ENCODE results near the gene ZNG1A. TPM values are rescaled to one million over a fixed set of nuclear protein-coding genes. Genes with fewer than 3 reads are reported as not detected.

Gene ZNG1A
- total and polyA plus RNA-seq, 2 donors (not counting 1 experiment from before 2014, with no cell fraction given): 17.7 to 32.3 TPM

GRCh38 chr9:216866-217265 lies 38.0 kb upstream of the ZNG1A start:
- Histone ChIP-seq H3K4me3 (replicated peaks in 1 of 4; ENCODE audit: control extremely low read depth in 1 of 4, insufficient read depth in 1 of 4, low read depth in 3 of 4, low read length in 4 of 4) (no peak overlapping the region), H3K4me1 (ENCODE audit: control insufficient read depth, extremely low read depth, insufficient read depth, low read length) (no peaks in the 10 kb centered on the region), H3K27me3 (ENCODE audit: control insufficient read depth, insufficient read depth, low read length) (peaks cover 14% of the 10 kb centered on the region), H4K20me1 (ENCODE audit: control insufficient read depth, extremely low read depth, insufficient read depth, low read length) (no peaks in the 10 kb centered on the region), H3K36me3 (ENCODE audit: control insufficient read depth, insufficient read depth, low read length) (no peaks in the 10 kb centered on the region), H3K9me3 (ENCODE audit: control insufficient read depth, insufficient read depth, low read depth, low read length) (no peaks in the 10 kb centered on the region), H3K79me2 (ENCODE audit: control insufficient read depth, insufficient read depth, low read length) (no peaks in the 10 kb centered on the region), H3K27ac (ENCODE audit: insufficient read depth, low read length) (no peak overlapping the region), H3K9ac (ENCODE audit: insufficient read depth, low read length) (no peak overlapping the region), H2AFZ (ENCODE audit: low read length) (no peak overlapping the region), H3K4me2 (ENCODE audit: extremely low read depth, insufficient read depth, low read length) (no peak overlapping the region)
- TF ChIP-seq CTCF (conservative IDR thresholded peaks at IDR 0.05 in 1 of 2, IDR thresholded peaks at IDR 0.05 in 1 of 2; ENCODE audit: low read depth in 1 of 2, low read length in 2 of 2) (no peak), EZH2 (IDR thresholded peaks at IDR 0.05; ENCODE audit: low read length, missing control alignments) (no peak)
- DNase-seq (ENCODE audit: low read depth in 2 of 2): no peak

- TF ChIP-seq CTCF (conservative IDR thresholded peaks at IDR 0.05 in 1 of 2, IDR thresholded peaks at IDR 0.05 in 1 of 2; ENCODE audit: low read depth in 1 of 2, low read length in 2 of 2): no peak
- TF ChIP-seq EZH2 (IDR thresholded peaks at IDR 0.05; ENCODE audit: low read length, missing control alignments): no peak
- H3K4me1 ChIP-seq (ENCODE audit: control insufficient read depth, extremely low read depth, insufficient read depth, low read length): no peaks in the 10 kb centered on the region
- DNase-seq (ENCODE audit: low read depth in 2 of 2): no peak
Observed at GRCh38 chr9:215631-216155, 36.8 kb upstream of the ZNG1A start.

GRCh38 chr9:214648-215493 lies 36.0 kb upstream of the ZNG1A start, which contains the start of gene DOCK8:
Gene DOCK8 (plus strand): TSS chr9:214865. CDS start chr9:214977, 112 bp downstream.
- peak within 1 kb of the TSS; percentile 38 for H3K4me2 ChIP-seq (ENCODE audit: extremely low read depth, insufficient read depth, low read length)
- no peaks in the 10 kb centered on the region for H3K4me1 ChIP-seq (ENCODE audit: control insufficient read depth, extremely low read depth, insufficient read depth, low read length)
- no peak within 1 kb of the TSS for H3K9ac ChIP-seq (ENCODE audit: insufficient read depth, low read length)
- no peak within 1 kb of the TSS for H3K27ac ChIP-seq (ENCODE audit: insufficient read depth, low read length)
- no peaks in the 10 kb centered on the region for H3K9me3 ChIP-seq (ENCODE audit: control insufficient read depth, insufficient read depth, low read depth, low read length)
- peak within 1 kb of the TSS; percentile 16 to 47 (median 23) for H3K4me3 ChIP-seq (replicated peaks in 1 of 4; ENCODE audit: control extremely low read depth in 1 of 4, insufficient read depth in 1 of 4, low read depth in 3 of 4, low read length in 4 of 4)
- peaks cover 14% of the 10 kb centered on the region for H3K27me3 ChIP-seq (ENCODE audit: control insufficient read depth, insufficient read depth, low read length)
- H2AFZ ChIP-seq (ENCODE audit: low read length): peak within 1 kb of the TSS; percentile 10
- no peaks in the 10 kb centered on the region for H3K36me3 ChIP-seq (ENCODE audit: control insufficient read depth, insufficient read depth, low read length)
- DNase-seq (ENCODE audit: low read depth in 2 of 2): peak in 1 of 2 donors; percentile 30
- H4K20me1 ChIP-seq (ENCODE audit: control insufficient read depth, extremely low read depth, insufficient read depth, low read length): no peaks in the 10 kb centered on the region
- TF ChIP-seq CTCF (conservative IDR thresholded peaks at IDR 0.05 in 1 of 2, IDR thresholded peaks at IDR 0.05 in 1 of 2; ENCODE audit: low read depth in 1 of 2, low read length in 2 of 2) (no peak), EZH2 (IDR thresholded peaks at IDR 0.05; ENCODE audit: low read length, missing control alignments) (peak; percentile 39)
- no peaks in the 10 kb centered on the region for H3K79me2 ChIP-seq (ENCODE audit: control insufficient read depth, insufficient read depth, low read length)

More at GRCh38 chr9:215631-216155, 36.8 kb upstream of the ZNG1A start:
- Histone ChIP-seq H3K4me2 (ENCODE audit: extremely low read depth, insufficient read depth, low read length) (no peak overlapping the region), H3K9ac (ENCODE audit: insufficient read depth, low read length) (no peak overlapping the region), H3K79me2 (ENCODE audit: control insufficient read depth, insufficient read depth, low read length) (no peaks in the 10 kb centered on the region), H3K27me3 (ENCODE audit: control insufficient read depth, insufficient read depth, low read length) (peaks cover 14% of the 10 kb centered on the region), H3K27ac (ENCODE audit: insufficient read depth, low read length) (no peak overlapping the region), H3K36me3 (ENCODE audit: control insufficient read depth, insufficient read depth, low read length) (no peaks in the 10 kb centered on the region), H3K4me3 (replicated peaks in 1 of 4; ENCODE audit: control extremely low read depth in 1 of 4, insufficient read depth in 1 of 4, low read depth in 3 of 4, low read length in 4 of 4) (no peak overlapping the region), H2AFZ (ENCODE audit: low read length) (no peak overlapping the region), H3K9me3 (ENCODE audit: control insufficient read depth, insufficient read depth, low read depth, low read length) (no peaks in the 10 kb centered on the region), H4K20me1 (ENCODE audit: control insufficient read depth, extremely low read depth, insufficient read depth, low read length) (no peaks in the 10 kb centered on the region)

Data from fibroblast of lung (primary cell).